NCI-H2171 (cell line): ENCODE measurements around the gene MARF1.
"Not testable (repeated sequence)": the region's sequence is repeated elsewhere in the genome, so short reads cannot be mapped to it uniquely, and the experiment has no call there.

Source experiments
- DNase-seq: peaks from one replicate; lab custom pipeline; 2025; lab: John Stamatoyannopoulos, UW

Gene MARF1

GRCh38 chr16:15653227-15653626 is 10.3 kb upstream of the MARF1 start:
- no peak for DNase-seq

GRCh38 chr16:15652293-15653001 is 9.5 kb upstream of the MARF1 start:
- no peak for DNase-seq

- no peak for DNase-seq
Measured at GRCh38 chr16:15650698-15651171, 7.8 kb upstream of the MARF1 start.

GRCh38 chr16:15650019-15650697 is 7.2 kb upstream of the MARF1 start, which contains the start of gene NDE1:
Gene NDE1 (plus strand): TSS chr16:15650245. CDS start chr16:15664779, 14,534 bp downstream.
- peak; percentile 89 for DNase-seq

GRCh38 chr16:15649727-15650018 is 6.7 kb upstream of the MARF1 start:
- DNase-seq: no peak

GRCh38 chr16:15649311-15649710 is 6.4 kb upstream of the MARF1 start:
- not testable (repeated sequence) for DNase-seq

GRCh38 chr16:15648135-15648730 is 5.3 kb upstream of the MARF1 start:
- DNase-seq: no peak

- DNase-seq: no peak
Measured at GRCh38 chr16:15647294-15648014, 4.5 kb upstream of the MARF1 start.

- DNase-seq: not testable (repeated sequence)
Measured at GRCh38 chr16:15646557-15647293, 3.8 kb upstream of the MARF1 start.

GRCh38 chr16:15644962-15645465 is 2.1 kb upstream of the MARF1 start:
- DNase-seq: not testable (repeated sequence)

GRCh38 chr16:15644267-15644961 is 1.5 kb upstream of the MARF1 start:
- peak; percentile 69 for DNase-seq

- DNase-seq: no peak
Measured at GRCh38 chr16:15643946-15644250, 944 bp upstream of the MARF1 start.

GRCh38 chr16:15642557-15643047 is 352 bp downstream of the MARF1 start:
- peak; percentile 71 for DNase-seq

- no peak for DNase-seq
Measured at GRCh38 chr16:15641753-15642556, 999 bp downstream of the MARF1 start.

- DNase-seq: no peak
Measured at GRCh38 chr16:15640966-15641365, 2.0 kb downstream of the MARF1 start.

- no peak for DNase-seq
Measured at GRCh38 chr16:15639061-15639568, 3.8 kb downstream of the MARF1 start.

GRCh38 chr16:15636392-15636873 is 6.5 kb downstream of the MARF1 start:
- DNase-seq: no peak

- DNase-seq: no peak
Measured at GRCh38 chr16:15635926-15636325, 7.0 kb downstream of the MARF1 start.

GRCh38 chr16:15631730-15632409 is 11.1 kb downstream of the MARF1 start:
- no peak for DNase-seq
